ENCODE data around the gene ZC3HAV1. TPM values are rescaled to one million over a fixed set of nuclear protein-coding genes. Genes with fewer than 3 reads are reported as not detected.

The ZC3HAV1 gene
- total and polyA plus RNA-seq, 9 of the 15 experiments (the other 6 are each of a cell fraction or from before 2014, with no cell fraction given): 11.9 to 40.5 (median 23.9) TPM

GRCh38 chr7:139111811-139112301 is 2.3 kb upstream of the ZC3HAV1 start (continued):
- peak in 1 of 2 experiments; percentile 100; a peak in 3 of 4 replicates for TF ChIP-seq ZNF318 (IDR thresholded peaks at IDR 0.05; ENCODE audit: borderline replicate concordance in 1 of 2, low read depth in 1 of 2)
- TF ChIP-seq ZNF830 (CRISPR knock-in tag; IDR thresholded peaks at IDR 0.05): 0 out of 2 replicates have a peak, but pooled peaks have one; percentile 5
- no peak for TF ChIP-seq WHSC1 (IDR thresholded peaks at IDR 0.05; ENCODE audit: low read length)
- no peak for TF ChIP-seq ZNF77 (CRISPR knock-in tag; IDR thresholded peaks at IDR 0.05)
- TF ChIP-seq PHB2 (IDR thresholded peaks at IDR 0.05; ENCODE audit: low read depth): peak; percentile 91
- peak; percentile 90 to 99 for TF ChIP-seq ARNT (IDR thresholded peaks at IDR 0.05)
- TF ChIP-seq ZNF354B (CRISPR knock-in tag; IDR thresholded peaks at IDR 0.05): no peak
- peak; percentile 68; the same call in 1 of the 2 replicates for TF ChIP-seq MYBL2 (IDR thresholded peaks at IDR 0.05; ENCODE audit: low read depth)
- TF ChIP-seq MYBL2 (CRISPR knock-in tag; IDR thresholded peaks at IDR 0.05; ENCODE audit: borderline replicate concordance): no peak
- 0 out of 2 replicates have a peak, but pooled peaks have one; percentile 20 for TF ChIP-seq NCOA6 (IDR thresholded peaks at IDR 0.05)
- TF ChIP-seq MTA2 (IDR thresholded peaks at IDR 0.05; ENCODE audit: low read depth): peak; percentile 84
- no peak for TF ChIP-seq CREM (IDR thresholded peaks at IDR 0.05; ENCODE audit: low read depth)
- TF ChIP-seq BCOR (IDR thresholded peaks at IDR 0.05): peak; percentile 85
- peak; percentile 93 for TF ChIP-seq TSC22D4 (tag; IDR thresholded peaks at IDR 0.05)
- TF ChIP-seq MLLT1 (IDR thresholded peaks at IDR 0.05): peak; percentile 97 to 100
- no peak for TF ChIP-seq VEZF1 (CRISPR knock-in tag; IDR thresholded peaks at IDR 0.05)
- no peak for TF ChIP-seq ZNF347 (CRISPR knock-in tag; IDR thresholded peaks at IDR 0.05; ENCODE audit: low read depth)
- no peak for TF ChIP-seq SRSF9 (IDR thresholded peaks at IDR 0.05; ENCODE audit: borderline replicate concordance, low read depth, low read length)
- TF ChIP-seq ZNF143 (CRISPR knock-in tag; IDR thresholded peaks at IDR 0.05): no peak

All from K562 (cell line).